K562 (cell line): Measurements from ENCODE around the gene TSPOAP1. TPM values are rescaled to one million over a fixed set of nuclear protein-coding genes. Genes with fewer than 3 reads are reported as not detected.

ENCODE experiments used
- BCL6 ChIP-seq: fragments of 250-450 bp; sonication (Bioruptor Pico); IDR thresholded peaks from 2 replicates; pipeline ENCODE4 v1.4.0; 2020
- BRF2 ChIP-seq: IDR thresholded peaks from 3 replicates; pipeline ENCODE4 v1.6.1; 2011; ENCODE audit warnings: borderline replicate concordance, mild to moderate bottlenecking; ENCODE audit not compliant: insufficient read length, insufficient read depth
- EP300 ChIP-seq: IDR thresholded peaks from 2 replicates; pipeline ENCODE4 v1.6.1; 2012; ENCODE audit warnings: low read length, improper control_type of control experiment
- ESRRA ChIP-seq: fragments of 450-650 bp; IDR thresholded peaks from 2 replicates; pipeline ENCODE4 v1.6.1; 2014; ENCODE audit warnings: low read depth, mild to moderate bottlenecking, moderate library complexity, borderline replicate concordance
- FOXJ3 ChIP-seq: sonication (generic); formaldehyde crosslinking; IDR thresholded peaks from 2 replicates; pipeline ENCODE4 v1.4.0; 2020; ENCODE audit warnings: mild to moderate bottlenecking, missing genetic modification reagents
- GABPB1 ChIP-seq: sonication (generic); formaldehyde crosslinking; IDR thresholded peaks from 2 replicates; pipeline ENCODE4 v1.8.0; 2022; ENCODE audit warnings: mild to moderate bottlenecking, missing genetic modification reagents
- HNRNPLL ChIP-seq: fragments of 200-400 bp; formaldehyde crosslinking; IDR thresholded peaks from 2 replicates; pipeline ENCODE4 v1.6.1; 2017; ENCODE audit warnings: low read length, low read depth, mild to moderate bottlenecking; ENCODE audit not compliant: poor library complexity, severe bottlenecking
- ILF3 ChIP-seq: fragments of 450-650 bp; IDR thresholded peaks from 2 replicates; pipeline ENCODE4 v1.6.1; 2018; ENCODE audit warnings: antibody characterized with exemption, mild to moderate bottlenecking, moderate library complexity, borderline replicate concordance
- JUN ChIP-seq, 2 experiments: sonication (generic) in 1 of 2; formaldehyde crosslinking in 1 of 2; IDR thresholded peaks; 2 replicates each; pipeline versions ENCODE4 v1.6.1 to v1.8.0; 2012 to 2022; ENCODE audit warnings: borderline replicate concordance in 2 of 2, mild to moderate bottlenecking in 2 of 2, improper control_type of control experiment in 1 of 2, low read depth in 1 of 2, low read length in 1 of 2, missing genetic modification reagents in 1 of 2
- MCM2 ChIP-seq: fragments of 450-650 bp; IDR thresholded peaks from 2 replicates; pipeline ENCODE4 v1.6.1; 2017; ENCODE audit warnings: low read depth, mild to moderate bottlenecking
- SAFB ChIP-seq: fragments of 200-400 bp; formaldehyde crosslinking; IDR thresholded peaks from 2 replicates; pipeline ENCODE4 v1.6.1; 2017; ENCODE audit warnings: low read depth, low read length, borderline replicate concordance
- UBTF ChIP-seq, 2 experiments: IDR thresholded peaks; 2 replicates each; pipeline ENCODE4 v1.6.1; 2012; ENCODE audit warnings: improper control_type of control experiment in 2 of 2, low read depth in 2 of 2, low read length in 2 of 2, borderline replicate concordance in 1 of 2
- ZMIZ1 ChIP-seq, 2 experiments: fragments of 150-350 bp in 1 of 2; IDR thresholded peaks; 2 replicates each; pipeline ENCODE4 v1.6.1; 2012 to 2016; ENCODE audit warnings: low read depth in 2 of 2, low read length in 2 of 2, mild to moderate bottlenecking in 1 of 2, moderate library complexity in 1 of 2
- ZNF212 ChIP-seq: fragments of 450-650 bp; formaldehyde crosslinking; IDR thresholded peaks from 2 replicates; pipeline ENCODE4 v1.4.0; 2020; ENCODE audit warnings: mild to moderate bottlenecking
- polyA plus RNA-seq, 8 experiments: library from polyadenylated mRNA; depleted of rRNA in 4 of 8; stranded (reverse) in 5 of 8; unstranded in 3 of 8; fragments of >200 nt; fragmentation: Nextera tagmentation in 2 of 8; fragmentation: Illumina TruSeq in 1 of 8; extraction: Ambion mirVana in 2 of 8; extraction: Trizol in 1 of 8; gene quantifications; 2 replicates each; pipeline versions ENCODE4 v1.2.1 to v1.2.3, GENCODE V29; 2011 to 2014; ENCODE audit warnings: inconsistent platforms in 1 of 8, missing spikeins in 1 of 8
- total RNA-seq, 7 experiments: library from RNA; depleted of rRNA in 6 of 7; stranded (reverse); fragments of >200 nt in 6 of 7; fragmentation: Illumina TruSeq in 2 of 7; extraction: Trizol in 2 of 7; gene quantifications; 2 replicates each; pipeline versions ENCODE4 v1.2.1 to v1.2.3, GENCODE V29; 2011 to 2021; ENCODE audit warnings: low replicate concordance in 1 of 7
- TF ChIP-seq, protein P1 (sequence below): fragments of 200-400 bp; formaldehyde crosslinking; IDR thresholded peaks from 2 replicates; pipeline ENCODE4 v1.6.1; 2017; ENCODE audit warnings: mild to moderate bottlenecking, low read depth, low read length, moderate library complexity

TSPOAP1 gene
- total and polyA plus RNA-seq, 9 of the 15 experiments (the other 6 are each of a cell fraction or from before 2014, with no cell fraction given) = 0.87 to 3.9 (median 1.8) TPM; not detected in 2

DNA sequence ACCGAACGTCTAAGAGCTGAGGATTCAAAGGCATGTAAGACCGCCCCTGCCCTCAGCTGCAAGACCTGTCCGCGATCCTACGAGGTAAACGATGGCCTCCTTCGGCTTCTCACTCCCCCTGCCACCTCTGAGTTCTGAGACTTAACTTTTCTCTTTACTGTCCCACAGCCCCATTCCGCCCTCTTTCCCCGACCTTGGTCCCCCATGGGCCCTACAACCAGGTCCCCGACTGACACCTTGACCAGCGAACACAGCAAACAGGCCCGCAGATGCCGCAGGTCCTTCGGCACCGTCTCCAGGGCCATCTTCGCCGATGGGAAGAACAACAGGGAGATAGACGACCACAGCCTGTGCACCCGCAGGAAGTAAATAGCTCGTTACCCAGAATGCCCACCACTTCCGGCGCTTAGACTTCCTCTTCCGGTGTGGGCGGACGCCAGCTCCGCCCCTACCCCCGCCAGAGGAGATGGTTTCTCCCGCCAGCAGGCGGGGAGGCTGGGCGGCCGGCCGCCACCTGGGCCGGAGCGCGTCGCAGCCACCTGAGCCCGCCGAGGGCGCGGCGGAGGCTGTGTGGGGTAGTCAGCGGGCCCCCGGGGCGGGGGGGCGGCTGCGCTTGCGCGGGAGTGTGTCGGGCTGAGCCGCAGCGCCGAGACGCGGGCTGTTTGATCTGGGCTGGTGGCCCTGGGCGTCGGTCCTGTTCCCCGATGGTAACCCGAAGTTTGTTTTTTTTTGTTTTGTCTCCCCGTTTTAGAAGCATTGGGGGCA, 23.4 kb upstream of the TSPOAP1 start, which contains the start of gene SUPT4H1 (continued):
- TF ChIP-seq BCL6 (CRISPR knock-in tag) = no peak
- no peak for TF ChIP-seq BRF2
- TF ChIP-seq EP300 = peak; percentile 64; the same call in 1 of the 2 replicates
- TF ChIP-seq FOXJ3 (CRISPR knock-in tag) = no peak
- peak; percentile 94 for TF ChIP-seq GABPB1
- peak; percentile 32 to 86; a peak in 3 of 4 replicates for TF ChIP-seq UBTF (IDR thresholded peaks at IDR 0.05; ENCODE audit: borderline replicate concordance in 1 of 2, low read depth in 2 of 2, low read length in 2 of 2)
- no peak for TF ChIP-seq MCM2
- TF ChIP-seq ZNF212 (CRISPR knock-in tag) = no peak
- peak; percentile 11 for TF ChIP-seq HNRNPLL
- TF ChIP-seq JUN (IDR thresholded peaks at IDR 0.05; ENCODE audit: borderline replicate concordance, low read depth, low read length) = no peak
- TF ChIP-seq JUN (CRISPR knock-in tag; IDR thresholded peaks at IDR 0.05; ENCODE audit: borderline replicate concordance) = 0 out of 2 replicates have a peak, but pooled peaks have one; percentile 68
- TF ChIP-seq ZMIZ1 (IDR thresholded peaks at IDR 0.05; ENCODE audit: low read depth in 2 of 2, low read length in 2 of 2) = peak in 1 of 2 experiments; percentile 39; a peak in 1 of 4 replicates
- TF ChIP-seq, protein P1, sequence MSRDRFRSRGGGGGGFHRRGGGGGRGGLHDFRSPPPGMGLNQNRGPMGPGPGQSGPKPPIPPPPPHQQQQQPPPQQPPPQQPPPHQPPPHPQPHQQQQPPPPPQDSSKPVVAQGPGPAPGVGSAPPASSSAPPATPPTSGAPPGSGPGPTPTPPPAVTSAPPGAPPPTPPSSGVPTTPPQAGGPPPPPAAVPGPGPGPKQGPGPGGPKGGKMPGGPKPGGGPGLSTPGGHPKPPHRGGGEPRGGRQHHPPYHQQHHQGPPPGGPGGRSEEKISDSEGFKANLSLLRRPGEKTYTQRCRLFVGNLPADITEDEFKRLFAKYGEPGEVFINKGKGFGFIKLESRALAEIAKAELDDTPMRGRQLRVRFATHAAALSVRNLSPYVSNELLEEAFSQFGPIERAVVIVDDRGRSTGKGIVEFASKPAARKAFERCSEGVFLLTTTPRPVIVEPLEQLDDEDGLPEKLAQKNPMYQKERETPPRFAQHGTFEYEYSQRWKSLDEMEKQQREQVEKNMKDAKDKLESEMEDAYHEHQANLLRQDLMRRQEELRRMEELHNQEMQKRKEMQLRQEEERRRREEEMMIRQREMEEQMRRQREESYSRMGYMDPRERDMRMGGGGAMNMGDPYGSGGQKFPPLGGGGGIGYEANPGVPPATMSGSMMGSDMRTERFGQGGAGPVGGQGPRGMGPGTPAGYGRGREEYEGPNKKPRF = no peak
- TF ChIP-seq ESRRA = peak; percentile 54; the same call in 1 of the 2 replicates
- no peak for TF ChIP-seq SAFB
- no peak for TF ChIP-seq ILF3
